ENCODE data around the gene RPN1.

DNA sequence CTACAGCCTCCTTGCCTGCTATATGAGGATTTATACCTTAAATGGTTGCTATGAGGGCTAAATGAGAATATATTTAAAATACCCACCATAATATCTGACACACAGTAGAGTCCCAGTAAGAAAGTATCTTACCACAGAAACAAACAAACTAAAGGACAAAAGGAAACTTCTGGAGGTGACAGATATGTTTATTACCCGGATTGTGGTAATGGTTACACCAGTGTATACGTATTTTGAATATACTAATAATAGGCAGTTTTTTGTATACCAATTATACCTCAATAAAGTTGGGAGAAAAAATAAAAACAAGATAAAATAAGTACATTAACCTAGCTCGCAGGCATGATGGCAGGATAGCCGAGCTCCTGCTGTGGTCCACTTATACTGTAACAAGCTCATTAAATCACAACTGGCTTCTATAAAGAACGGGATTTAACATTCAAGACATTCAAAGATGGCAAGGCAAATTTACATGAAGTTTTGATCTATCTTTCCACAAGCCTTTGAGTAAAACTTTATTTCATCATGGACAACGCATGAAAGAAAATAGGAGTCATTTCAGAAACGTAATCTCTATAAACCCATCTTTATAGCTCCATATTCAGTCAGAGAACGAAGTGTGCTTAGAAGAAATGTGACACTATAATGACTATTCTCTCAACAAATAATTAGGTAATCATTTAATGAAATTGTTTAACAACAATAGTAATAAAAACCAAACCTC is 1.5 kb downstream of the RPN1 start:
- TF ChIP-seq, protein P1, sequence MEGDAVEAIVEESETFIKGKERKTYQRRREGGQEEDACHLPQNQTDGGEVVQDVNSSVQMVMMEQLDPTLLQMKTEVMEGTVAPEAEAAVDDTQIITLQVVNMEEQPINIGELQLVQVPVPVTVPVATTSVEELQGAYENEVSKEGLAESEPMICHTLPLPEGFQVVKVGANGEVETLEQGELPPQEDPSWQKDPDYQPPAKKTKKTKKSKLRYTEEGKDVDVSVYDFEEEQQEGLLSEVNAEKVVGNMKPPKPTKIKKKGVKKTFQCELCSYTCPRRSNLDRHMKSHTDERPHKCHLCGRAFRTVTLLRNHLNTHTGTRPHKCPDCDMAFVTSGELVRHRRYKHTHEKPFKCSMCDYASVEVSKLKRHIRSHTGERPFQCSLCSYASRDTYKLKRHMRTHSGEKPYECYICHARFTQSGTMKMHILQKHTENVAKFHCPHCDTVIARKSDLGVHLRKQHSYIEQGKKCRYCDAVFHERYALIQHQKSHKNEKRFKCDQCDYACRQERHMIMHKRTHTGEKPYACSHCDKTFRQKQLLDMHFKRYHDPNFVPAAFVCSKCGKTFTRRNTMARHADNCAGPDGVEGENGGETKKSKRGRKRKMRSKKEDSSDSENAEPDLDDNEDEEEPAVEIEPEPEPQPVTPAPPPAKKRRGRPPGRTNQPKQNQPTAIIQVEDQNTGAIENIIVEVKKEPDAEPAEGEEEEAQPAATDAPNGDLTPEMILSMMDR (IDR thresholded peaks at IDR 0.05; ENCODE audit: low read depth, low read length, missing input control): no peak
- TF ChIP-seq, protein P2, sequence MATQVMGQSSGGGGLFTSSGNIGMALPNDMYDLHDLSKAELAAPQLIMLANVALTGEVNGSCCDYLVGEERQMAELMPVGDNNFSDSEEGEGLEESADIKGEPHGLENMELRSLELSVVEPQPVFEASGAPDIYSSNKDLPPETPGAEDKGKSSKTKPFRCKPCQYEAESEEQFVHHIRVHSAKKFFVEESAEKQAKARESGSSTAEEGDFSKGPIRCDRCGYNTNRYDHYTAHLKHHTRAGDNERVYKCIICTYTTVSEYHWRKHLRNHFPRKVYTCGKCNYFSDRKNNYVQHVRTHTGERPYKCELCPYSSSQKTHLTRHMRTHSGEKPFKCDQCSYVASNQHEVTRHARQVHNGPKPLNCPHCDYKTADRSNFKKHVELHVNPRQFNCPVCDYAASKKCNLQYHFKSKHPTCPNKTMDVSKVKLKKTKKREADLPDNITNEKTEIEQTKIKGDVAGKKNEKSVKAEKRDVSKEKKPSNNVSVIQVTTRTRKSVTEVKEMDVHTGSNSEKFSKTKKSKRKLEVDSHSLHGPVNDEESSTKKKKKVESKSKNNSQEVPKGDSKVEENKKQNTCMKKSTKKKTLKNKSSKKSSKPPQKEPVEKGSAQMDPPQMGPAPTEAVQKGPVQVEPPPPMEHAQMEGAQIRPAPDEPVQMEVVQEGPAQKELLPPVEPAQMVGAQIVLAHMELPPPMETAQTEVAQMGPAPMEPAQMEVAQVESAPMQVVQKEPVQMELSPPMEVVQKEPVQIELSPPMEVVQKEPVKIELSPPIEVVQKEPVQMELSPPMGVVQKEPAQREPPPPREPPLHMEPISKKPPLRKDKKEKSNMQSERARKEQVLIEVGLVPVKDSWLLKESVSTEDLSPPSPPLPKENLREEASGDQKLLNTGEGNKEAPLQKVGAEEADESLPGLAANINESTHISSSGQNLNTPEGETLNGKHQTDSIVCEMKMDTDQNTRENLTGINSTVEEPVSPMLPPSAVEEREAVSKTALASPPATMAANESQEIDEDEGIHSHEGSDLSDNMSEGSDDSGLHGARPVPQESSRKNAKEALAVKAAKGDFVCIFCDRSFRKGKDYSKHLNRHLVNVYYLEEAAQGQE (IDR thresholded peaks at IDR 0.05): no peak
- TF ChIP-seq RXRA (IDR thresholded peaks at IDR 0.05) (no peak), RAD21 (IDR thresholded peaks at IDR 0.05) (no peak), TAF1 (conservative IDR thresholded peaks at IDR 0.05) (no peak), EGR1 (IDR thresholded peaks at IDR 0.05; ENCODE audit: low read depth in 2 of 2) (no peak), NR2F2 (IDR thresholded peaks at IDR 0.05) (no peak), YY1 (IDR thresholded peaks at IDR 0.05) (no peak), JUND (IDR thresholded peaks at IDR 0.05) (no peak), FOXA1 (IDR thresholded peaks at IDR 0.05) (no peak)
- TF ChIP-seq, protein P3, sequence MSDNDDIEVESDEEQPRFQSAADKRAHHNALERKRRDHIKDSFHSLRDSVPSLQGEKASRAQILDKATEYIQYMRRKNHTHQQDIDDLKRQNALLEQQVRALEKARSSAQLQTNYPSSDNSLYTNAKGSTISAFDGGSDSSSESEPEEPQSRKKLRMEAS (IDR thresholded peaks at IDR 0.05): no peak
- TF ChIP-seq, protein P4, sequence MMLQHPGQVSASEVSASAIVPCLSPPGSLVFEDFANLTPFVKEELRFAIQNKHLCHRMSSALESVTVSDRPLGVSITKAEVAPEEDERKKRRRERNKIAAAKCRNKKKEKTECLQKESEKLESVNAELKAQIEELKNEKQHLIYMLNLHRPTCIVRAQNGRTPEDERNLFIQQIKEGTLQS (IDR thresholded peaks at IDR 0.05): no peak
